NCI-H1694 treated with DMSO at 0.1 percent for 48 hours (cell line): ENCODE results near the gene NAV3.
A peak's percentile ranks its signal among the peaks of the same experiment; 100 is the strongest.

Source experiments
- DNase-seq: peaks from one replicate; lab custom pipeline; 2025; lab: John Stamatoyannopoulos, UW

NAV3 gene

DNA sequence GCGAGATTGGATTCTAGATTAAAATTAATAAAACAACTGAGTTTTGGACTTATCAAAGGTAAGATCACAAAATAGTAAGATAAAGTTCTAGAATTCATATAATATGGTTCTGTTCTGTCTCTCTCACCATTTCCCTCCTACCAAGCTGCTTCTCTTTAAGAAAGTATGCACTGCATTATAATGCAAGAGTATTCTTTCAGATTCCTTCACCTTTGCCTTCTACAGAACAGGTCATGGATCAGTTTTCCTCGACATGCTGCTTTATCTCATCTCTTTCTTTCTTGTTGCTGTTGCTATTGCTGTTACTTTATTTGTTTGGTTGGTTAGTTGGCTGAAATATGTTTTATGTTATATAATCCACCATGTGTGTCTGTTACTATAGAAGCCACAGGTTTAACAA, 357.0 kb downstream of the NAV3 start:
- DNase-seq = no peak

DNA sequence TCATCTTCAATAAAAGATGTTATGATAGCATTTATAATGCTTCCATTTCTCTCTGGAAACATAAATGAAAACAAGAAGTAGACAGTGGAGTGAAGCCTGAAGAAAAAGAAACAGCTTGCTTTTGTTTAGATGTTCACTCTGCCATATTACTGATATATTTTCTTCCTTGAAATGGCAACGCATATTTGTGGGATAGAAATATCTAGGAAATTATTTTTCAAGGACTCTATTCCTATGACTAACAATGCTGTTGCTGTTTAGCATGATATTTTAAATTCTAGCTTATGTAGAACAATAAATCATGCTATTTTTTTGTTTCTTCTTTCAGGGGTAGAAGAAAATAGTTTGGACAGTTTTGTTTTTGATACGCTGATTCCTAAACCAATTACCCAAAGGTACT, 359.0 kb downstream of the NAV3 start:
- DNase-seq = no peak

DNA sequence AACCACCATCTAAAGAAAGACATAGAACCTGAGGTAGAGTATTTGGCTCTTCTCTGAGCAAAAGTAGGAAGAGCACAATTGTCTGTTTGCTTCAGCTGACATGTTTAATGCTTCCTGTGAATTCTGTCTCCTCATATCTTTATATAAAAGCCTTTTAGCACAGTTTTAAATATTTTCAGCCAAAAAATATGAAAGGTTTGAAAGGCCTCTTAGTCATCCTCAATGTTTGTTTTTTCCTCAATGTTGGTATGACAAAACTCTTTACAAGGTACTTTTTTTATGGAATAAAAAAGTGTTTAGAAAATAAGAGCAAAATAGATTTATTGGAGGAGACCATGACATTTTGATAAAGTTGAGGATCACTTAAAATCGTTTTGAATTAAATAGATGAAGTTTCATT, 360.9 kb downstream of the NAV3 start:
- no peak for DNase-seq

DNA sequence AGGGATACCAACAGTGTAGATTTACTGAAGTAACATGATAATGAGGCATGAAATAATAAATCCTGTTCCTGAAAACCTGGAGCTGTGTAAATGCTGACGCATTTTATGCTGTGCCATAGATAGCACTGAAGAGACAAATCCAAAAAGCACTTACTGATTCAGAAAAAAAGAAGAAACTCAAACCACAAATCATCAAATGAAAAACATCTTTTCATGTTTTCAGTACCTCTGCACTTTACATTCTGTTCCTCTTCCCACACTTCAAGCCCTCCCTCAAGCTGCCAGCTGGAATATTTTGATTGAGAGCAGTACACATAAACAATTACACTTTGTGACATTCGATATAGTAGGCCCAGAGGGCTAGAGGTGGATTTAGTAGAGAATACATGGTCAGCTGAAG, 362.3 kb downstream of the NAV3 start:
- peak; percentile 33 for DNase-seq

DNA sequence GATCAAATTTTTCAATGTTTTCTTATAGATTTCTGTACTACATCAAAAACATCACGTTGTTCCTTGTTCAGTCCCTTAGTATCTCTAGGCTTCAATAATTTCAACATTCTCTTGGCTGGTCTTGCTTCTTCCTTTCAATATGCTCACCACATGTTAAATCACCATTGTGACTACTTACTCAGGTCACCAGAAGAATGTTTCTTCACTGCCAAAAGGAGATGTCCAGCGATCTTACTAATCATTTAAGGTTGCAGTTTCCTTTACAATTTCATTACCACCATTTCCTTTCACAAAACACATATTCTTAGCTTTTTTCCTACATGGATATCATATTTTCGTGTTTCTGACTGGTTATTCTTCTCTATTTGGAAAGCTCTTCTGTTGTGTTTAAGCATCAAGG, 363.8 kb downstream of the NAV3 start:
- no peak for DNase-seq

DNA sequence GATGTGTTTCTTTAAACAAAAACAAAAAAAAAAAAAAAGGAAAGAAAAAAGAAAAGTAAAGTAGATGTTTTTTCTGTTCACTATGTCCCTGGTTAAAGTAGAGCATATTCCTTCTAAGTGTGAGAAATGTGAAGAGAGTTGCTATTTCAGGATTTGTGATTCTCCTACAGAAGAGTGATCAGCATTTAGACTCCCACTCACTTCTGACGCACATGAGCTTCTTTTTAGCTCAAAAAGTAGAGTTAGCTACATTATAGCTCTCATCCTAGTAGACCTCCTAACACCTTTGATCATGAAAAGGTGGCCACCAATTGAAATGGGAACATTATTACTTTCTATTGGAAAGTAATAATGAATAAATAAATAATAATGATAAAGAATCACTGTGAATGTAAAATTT, 368.2 kb downstream of the NAV3 start:
- DNase-seq = no peak

DNA sequence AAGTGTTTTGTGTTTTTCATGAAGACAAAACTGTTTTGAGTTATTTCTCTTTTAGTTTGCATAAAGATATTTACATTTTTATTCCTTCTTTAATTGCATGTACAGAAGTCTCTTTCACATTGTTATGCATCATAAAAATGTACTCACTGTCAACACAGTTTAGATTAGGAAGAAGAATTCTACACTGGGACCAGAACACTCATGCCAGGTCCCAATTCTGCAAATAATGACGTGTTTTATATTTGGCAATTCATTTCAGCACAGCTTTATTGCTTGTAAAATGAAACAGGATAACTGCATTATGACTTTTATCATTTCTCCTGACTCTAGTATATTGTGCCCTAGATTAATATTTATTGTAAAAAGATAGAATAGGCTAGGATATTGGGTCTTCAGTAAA, 369.2 kb downstream of the NAV3 start:
- no peak for DNase-seq

DNA sequence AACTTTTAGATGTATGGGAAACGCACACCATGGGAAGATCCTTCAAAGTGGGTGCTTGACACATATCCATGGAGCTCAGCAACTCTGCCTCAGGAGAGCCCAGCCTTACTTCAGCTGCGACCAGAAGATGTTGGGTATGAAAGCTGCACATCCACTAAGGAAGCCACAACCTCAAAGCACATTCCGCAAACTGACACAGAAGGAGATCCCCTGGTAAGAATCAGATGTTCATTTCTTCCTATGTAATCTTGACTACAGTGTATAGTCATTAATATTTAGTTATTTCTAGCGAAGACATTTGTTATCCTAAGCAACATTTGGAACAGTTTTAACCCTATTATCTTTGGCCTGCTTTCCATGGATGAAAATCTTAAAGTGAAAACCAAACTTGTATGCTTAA, 374.2 kb downstream of the NAV3 start:
- no peak for DNase-seq

DNA sequence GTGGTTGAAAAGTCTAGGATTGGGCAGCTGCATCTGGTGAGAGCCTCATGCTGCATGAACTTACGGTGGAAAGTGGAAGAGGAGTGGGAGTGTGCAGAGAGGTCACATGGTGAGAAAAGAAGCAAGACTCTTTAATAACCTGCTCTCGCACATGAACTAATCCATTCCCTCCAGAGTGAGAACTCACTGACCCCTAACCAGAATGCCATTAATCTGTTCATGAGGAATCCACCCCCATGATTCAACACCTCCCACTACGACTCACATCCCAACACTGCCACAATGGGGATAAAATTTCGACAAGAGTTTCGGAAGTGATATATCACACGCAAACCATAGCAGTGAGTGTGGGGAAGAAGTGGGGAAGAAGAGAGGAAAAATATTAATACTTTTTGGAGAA, 377.4 kb downstream of the NAV3 start:
- no peak for DNase-seq

DNA sequence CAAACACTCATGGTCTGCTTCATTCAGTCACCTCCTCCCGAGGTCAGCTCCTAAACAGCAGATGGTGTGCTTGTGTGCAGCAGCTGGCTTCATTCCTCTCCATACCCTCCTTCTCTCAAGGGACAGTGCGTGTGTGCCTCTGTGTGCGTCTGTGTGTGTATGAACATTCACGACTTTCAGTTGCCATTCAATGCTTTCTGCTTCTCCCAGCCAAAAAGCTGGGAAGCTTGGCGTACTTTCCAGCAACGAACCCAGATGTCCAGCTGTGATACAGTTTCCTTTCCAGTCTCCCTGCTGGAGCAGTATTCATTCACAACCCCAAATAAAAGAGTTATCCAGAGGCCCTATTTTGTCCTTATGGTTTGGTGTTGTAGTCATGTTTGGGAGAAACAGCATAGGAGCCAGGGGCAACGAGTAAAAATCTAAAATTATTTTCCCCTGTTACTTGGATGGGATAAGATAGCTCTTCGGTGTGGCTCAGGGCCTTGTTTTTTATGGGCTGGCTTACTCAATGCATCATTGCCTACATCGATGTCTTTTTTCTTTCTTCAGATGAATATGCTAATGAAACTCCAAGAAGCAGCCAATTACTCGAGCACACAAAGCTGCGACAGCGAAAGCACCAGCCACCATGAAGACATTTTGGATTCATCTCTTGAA, 379.3 kb downstream of the NAV3 start:
- peak; percentile 98 for DNase-seq

DNA sequence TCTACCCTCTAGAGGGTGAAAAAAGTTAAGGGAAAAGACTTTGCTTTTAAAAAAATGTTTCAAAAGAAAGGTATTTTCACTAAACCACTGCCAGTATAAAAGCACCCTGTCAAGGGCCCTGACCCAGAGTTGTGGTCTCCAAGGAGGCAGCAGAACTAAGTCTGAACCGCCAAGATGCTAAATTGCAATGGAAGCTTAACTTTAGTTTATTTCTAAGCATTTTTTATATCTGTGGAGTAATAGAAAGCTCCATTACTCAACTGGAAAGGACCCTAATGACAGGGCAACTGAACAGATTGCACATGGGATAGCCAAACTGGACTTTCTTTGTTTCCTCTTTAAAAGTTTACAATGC, 379.8 kb downstream of the NAV3 start:
- no peak for DNase-seq

DNA sequence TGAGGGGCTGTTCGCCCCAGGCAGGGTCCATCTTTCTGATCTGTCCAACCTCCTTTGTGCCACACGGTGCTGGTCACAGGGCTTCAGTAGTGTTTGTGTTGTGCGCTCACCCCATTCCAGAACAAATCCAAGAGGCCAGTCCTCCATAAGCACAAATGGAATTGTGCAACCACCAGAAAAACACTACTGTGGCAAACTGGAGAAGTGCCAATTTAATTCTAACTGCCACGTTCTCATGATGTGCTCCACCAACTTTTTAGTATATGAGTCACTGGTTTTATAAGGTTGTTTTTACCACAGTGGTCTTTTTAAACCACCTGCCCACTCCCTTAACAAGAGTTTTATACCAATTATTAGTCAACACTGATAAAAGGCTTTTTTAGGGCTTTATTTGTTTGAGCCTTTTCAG, 380.2 kb downstream of the NAV3 start:
- DNase-seq = peak; percentile 71

DNA sequence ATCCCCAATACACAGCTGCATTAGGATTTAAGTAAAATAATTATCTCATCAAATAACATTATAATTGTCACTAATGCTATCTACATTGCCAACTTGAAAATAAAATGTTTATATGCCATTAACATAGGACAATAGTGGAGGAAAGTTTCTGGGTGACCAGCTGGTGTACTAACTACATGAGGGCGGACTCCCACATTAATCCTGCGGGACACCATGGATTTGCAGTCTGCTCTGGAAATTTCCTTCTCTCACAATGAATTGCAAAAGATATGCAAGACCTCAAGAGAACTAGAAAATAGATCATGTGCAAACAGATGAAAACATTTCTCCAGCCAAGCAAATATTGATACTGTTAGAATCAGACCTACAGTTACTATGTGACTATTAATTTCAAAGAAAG, 390.1 kb downstream of the NAV3 start:
- no peak for DNase-seq

DNA sequence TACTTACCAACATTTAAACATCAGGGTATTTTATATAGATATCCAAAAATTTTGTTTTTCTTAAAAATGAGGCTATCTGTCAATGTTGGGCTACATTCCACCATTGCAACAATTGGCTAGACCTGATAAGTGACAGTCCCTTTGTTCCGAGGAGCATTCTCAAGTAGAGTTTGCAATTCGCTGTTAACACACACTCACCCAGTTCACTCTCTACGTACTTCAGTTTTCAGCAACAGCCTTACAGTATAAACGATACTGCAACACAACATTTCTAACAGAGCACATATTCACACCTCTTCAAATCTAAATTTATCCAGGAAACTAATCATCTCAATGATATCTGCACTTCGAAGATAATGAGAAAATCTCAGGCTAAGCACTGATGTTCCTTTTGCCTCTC, 393.5 kb downstream of the NAV3 start:
- DNase-seq = no peak

DNA sequence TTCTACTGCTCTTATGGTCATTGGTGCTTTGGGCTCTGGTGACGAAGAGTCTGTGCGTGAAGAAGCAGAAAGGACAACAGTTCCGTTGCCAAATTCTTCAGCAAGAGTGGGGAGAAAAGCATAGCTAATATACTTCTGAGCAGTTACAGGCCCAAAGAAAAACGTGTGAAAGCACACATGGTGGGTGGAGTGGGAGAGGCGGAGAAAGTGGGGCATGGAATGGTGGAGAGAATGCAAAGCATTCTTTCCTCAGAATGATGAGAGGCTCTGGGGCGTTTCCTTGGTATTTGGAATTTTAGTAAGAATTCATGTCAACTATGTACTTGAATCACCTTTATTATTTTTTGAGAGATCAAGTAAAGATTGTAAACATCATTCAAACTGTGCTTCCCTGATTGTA, 396.1 kb downstream of the NAV3 start:
- no peak for DNase-seq

DNA sequence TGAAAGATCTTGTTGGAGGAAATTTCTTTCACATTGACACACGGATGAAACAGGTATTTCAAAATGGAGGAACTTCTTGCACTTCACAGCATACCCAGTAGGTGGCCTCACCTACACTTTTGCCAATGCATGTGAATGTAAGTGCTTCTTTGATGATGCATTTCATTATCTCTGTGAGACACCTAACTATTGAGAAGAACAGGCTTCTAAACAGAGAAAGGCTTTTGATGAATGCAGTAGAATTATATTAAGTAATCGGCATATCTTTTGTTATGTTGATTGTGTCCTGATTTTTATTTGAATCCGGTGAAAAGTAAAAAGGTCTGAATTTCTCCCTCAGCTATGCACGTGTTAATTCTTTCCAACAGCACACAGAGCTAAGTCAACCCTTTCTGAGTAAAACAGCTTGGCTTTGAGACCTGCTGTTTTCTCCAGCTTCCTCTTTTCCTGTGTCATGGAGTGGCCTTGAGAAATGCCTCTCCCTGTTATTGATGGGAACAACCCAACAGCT, 399.0 kb downstream of the NAV3 start:
- no peak for DNase-seq

DNA sequence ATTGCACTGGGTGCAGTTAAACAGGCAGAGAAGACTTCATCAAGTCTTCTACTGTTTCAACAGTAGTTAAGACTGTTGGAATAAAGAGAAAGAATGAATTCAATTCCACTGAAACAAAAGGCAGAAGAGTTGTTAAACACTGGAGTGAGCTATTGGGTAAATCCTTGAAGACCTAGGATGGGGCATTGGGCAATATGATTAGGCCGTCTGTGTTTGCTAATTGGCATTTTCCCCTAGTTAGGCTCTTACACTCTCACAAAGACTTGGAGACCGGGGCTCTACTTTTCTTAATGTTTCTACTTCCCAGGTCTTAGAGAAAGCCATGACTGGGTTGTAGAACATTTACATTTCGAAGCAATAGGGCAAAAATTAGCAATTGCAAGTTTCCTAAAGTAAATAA, 402.1 kb downstream of the NAV3 start:
- no peak for DNase-seq

DNA sequence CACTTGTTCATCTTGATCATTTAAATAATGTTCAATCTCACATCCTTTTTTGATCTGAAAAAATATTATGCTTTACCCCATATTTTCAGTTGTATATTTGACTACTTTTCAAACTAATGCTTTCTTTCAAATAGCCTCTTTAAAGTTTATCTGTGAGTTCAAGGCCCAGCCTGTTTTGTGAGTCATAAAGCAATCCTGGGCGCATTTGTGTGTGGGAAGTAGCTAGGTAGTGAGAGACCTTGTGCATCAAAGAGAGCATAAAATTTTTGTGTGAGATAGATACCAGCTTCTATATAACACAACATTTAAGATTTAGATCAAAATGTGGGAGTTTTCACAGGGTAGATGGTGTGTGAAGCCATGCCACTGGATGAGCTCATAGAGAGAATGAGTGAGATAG, 405.6 kb downstream of the NAV3 start:
- DNase-seq = no peak

DNA sequence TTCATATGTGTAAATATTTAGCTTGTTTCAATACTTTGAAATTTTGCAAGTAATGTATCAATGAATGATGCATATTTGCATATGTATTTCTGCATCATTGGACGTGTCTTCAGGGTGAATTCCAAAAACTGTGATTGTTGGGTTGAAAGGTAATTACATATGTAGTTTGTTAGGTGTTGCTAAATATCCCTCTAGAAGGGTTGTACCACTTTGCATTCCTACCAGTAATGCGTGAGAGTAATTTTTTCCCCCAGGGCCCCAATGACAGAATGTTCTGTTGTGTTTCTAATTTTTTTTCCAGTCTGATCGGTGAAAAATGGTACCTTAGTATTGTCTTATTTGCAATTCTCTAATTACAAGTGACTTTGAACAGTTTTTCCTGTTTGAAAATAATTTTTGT, 408.9 kb downstream of the NAV3 start:
- DNase-seq = no peak

DNA sequence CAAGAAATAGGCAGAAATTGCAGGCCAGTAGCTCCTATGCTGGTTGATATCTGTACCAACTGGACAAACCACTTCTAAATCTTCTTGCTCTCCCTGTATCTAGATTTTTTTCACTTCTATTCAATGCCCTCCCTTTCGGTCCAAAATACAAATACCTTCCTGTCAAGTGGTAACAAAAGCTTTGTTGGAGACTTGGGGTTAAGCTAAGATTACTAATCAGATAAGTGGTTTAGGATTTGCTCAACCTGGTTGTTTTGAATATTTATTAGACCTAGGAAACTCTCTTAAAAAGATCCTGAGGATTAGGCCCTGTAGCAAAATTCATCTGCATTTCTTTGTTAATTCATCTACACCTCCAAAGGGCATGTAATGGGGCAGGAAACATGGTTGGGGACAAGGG, 410.1 kb downstream of the NAV3 start:
- DNase-seq = no peak

DNA sequence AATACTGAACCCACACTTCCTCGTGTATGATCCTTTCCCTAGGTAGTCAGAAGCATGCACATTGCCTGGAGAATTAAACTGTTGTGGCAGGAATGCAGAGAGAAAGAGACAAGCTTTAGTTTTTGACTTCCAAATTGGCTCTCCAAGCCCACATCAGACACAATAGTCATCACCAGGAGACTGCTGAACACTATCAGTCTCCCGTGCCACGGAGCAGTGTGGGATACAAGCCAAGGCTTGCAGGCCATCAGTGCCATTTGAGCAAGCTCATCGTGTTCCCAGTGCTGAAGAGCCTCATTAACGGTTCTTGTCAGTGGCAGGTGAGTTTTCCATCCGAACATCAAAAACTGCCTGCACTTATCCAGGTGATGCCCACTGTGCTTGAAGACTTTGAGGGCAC, 410.8 kb downstream of the NAV3 start:
- DNase-seq = no peak

DNA sequence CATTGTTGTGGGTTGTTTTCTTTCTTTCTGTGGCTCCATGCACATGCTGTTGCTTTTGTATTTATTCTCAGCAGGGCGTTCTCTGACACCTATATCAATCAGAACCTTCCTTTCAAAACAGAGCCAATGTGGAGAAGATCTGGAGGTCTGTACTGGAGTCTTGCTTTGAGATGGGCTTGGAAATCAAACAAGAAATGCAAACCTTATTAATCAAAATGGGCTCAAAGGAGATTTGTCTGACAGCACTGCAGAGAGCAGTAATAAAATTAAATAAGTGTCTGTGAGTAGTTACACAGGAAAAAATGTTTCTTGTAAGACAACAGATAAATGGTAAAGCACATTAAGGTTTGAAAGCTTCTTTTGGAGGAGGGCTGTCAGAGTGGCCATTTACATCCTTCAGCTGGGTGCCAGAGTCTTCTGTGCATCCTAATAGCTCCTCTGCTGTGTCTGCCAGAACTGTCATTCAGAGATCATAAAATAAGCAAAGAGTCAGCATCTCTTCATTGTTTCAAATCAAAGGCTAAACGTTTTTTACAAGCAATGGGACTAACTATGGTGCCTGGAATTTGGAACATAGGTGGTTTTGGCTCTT, 414.3 kb downstream of the NAV3 start:
- DNase-seq = no peak

DNA sequence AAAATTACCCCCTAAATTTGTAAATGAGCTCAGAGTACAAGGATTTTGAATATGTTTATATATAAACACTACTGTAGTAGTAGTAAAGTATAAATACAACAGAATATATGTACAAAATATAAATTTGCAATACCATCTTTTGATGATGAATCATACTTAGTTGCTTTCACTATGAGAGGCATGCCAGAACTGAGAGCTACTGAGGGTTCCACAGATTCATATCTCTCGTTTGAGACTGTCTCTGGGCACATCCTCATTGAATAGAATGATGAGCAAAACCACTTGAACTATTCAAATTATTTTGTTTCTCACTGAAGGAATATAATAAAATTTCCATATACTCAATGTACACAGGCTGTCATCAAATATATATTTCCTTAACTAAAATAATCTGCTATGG, 417.6 kb downstream of the NAV3 start:
- DNase-seq = no peak

DNA sequence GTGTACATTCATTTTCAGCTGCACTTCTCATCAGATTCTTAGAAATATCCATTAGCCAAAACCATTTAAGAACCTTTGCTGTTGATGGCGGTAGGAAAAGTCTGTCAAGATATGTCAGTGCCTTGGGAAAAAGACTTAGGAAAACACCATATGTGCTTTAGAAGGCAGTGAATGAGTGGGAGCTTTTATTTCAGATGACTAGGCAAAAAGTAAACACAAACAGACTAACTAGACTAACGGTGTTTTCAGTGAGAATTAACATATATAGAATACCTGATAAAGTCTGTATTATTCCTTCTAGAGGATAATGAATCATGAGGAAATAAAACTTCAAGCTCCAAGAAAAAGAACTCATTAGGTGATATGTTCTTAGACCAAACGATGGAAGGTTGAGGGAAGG, 418.9 kb downstream of the NAV3 start:
- DNase-seq = no peak
